ENCODE results near the gene TCF7L2. TPM values are rescaled to one million over a fixed set of nuclear protein-coding genes. Genes with fewer than 3 reads are reported as not detected.

Gene TCF7L2
- total RNA-seq, 1 experiment from 2014 or later = 14.8 TPM

- Histone ChIP-seq H3K4me3 (no peak overlapping the region), H4K20me1 (ENCODE audit: insufficient read depth) (no peaks in the 10 kb centered on the region; the same call in 1 of the 2 replicates), H3K4me2 (no peak overlapping the region), H3K9me2 (ENCODE audit: insufficient read depth) (no peaks in the 10 kb centered on the region), H3K36me3 (ENCODE audit: low read depth) (no peaks in the 10 kb centered on the region), H3K79me2 (ENCODE audit: low read depth) (no peaks in the 10 kb centered on the region), H3K27ac (no peak overlapping the region), H3F3A (ENCODE audit: insufficient read depth, low read depth) (no peaks in the 10 kb centered on the region), H2AFZ (no peak overlapping the region), H3K9me3 (ENCODE audit: insufficient read depth, low read depth) (no peaks in the 10 kb centered on the region), H3K4me1 (replicated peaks; ENCODE audit: insufficient read depth) (no peaks in the 10 kb centered on the region), H3K27me3 (ENCODE audit: insufficient read depth, low read depth) (no peaks in the 10 kb centered on the region)
- intact Hi-C loops (cut with micrococcal nuclease; ENCODE audit: unreplicated experiment) = no loop called here
- no peak for TF ChIP-seq EZH2 (IDR thresholded peaks at IDR 0.05; ENCODE audit: low read depth)
- TF ChIP-seq CTCF (conservative IDR thresholded peaks at IDR 0.05) = no peak
- no TSS peak for BruUV-seq (replicated peaks)
- ChIA-PET CTCF (no interaction called here), POLR2A (ENCODE audit: unreplicated experiment) (interaction anchor here (0.6 kb wide), 1 partner anchor 79 kb away, joined by 3 read pairs; no protein-coding TSS in a partner anchor)
- no peak for DNase-seq
Observed at GRCh38 chr10:113001599-113002448, 51.8 kb downstream of the TCF7L2 start.

GRCh38 chr10:113002449-113002777 is 52.4 kb downstream of the TCF7L2 start:
- ChIA-PET POLR2A (ENCODE audit: unreplicated experiment) (interaction anchor here (0.6 kb wide), 1 partner anchor 80 kb away, joined by 3 read pairs; no protein-coding TSS in a partner anchor), CTCF (no interaction called here)
- DNase-seq = no peak
- no peaks in the 10 kb centered on the region for H3K9me3 ChIP-seq (ENCODE audit: insufficient read depth, low read depth)
- no peaks in the 10 kb centered on the region for H3K27me3 ChIP-seq (ENCODE audit: insufficient read depth, low read depth)
- no peak overlapping the region for H3K27ac ChIP-seq
- no peaks in the 10 kb centered on the region for H3F3A ChIP-seq (ENCODE audit: insufficient read depth, low read depth)
- no peak overlapping the region for H3K4me3 ChIP-seq
- no peaks in the 10 kb centered on the region; the same call in 1 of the 2 replicates for H4K20me1 ChIP-seq (ENCODE audit: insufficient read depth)
- no peaks in the 10 kb centered on the region for H3K4me1 ChIP-seq (replicated peaks; ENCODE audit: insufficient read depth)
- H3K36me3 ChIP-seq (ENCODE audit: low read depth) = no peaks in the 10 kb centered on the region
- H3K9me2 ChIP-seq (ENCODE audit: insufficient read depth) = no peaks in the 10 kb centered on the region
- H3K79me2 ChIP-seq (ENCODE audit: low read depth) = no peaks in the 10 kb centered on the region
- H3K4me2 ChIP-seq = no peak overlapping the region
- no peak for TF ChIP-seq EZH2 (IDR thresholded peaks at IDR 0.05; ENCODE audit: low read depth)
- no peak for TF ChIP-seq CTCF (conservative IDR thresholded peaks at IDR 0.05)
- intact Hi-C loops (cut with micrococcal nuclease; ENCODE audit: unreplicated experiment) = no loop called here
- no peak overlapping the region for H2AFZ ChIP-seq
- no TSS peak for BruUV-seq (replicated peaks)

- CTCF ChIA-PET = no interaction called here
- BruUV-seq (replicated peaks) = no TSS peak
Observed at GRCh38 chr10:113003052-113003451, 53.0 kb downstream of the TCF7L2 start.

More at GRCh38 chr10:113003052-113003451, 53.0 kb downstream of the TCF7L2 start:
- Histone ChIP-seq H4K20me1 (ENCODE audit: insufficient read depth) (no peaks in the 10 kb centered on the region; the same call in 1 of the 2 replicates), H3K36me3 (ENCODE audit: low read depth) (no peaks in the 10 kb centered on the region), H3K4me1 (replicated peaks; ENCODE audit: insufficient read depth) (no peaks in the 10 kb centered on the region), H3K9me2 (ENCODE audit: insufficient read depth) (no peaks in the 10 kb centered on the region), H3F3A (ENCODE audit: insufficient read depth, low read depth) (no peaks in the 10 kb centered on the region), H3K27ac (no peak overlapping the region), H3K4me2 (no peak overlapping the region), H3K79me2 (ENCODE audit: low read depth) (no peaks in the 10 kb centered on the region), H2AFZ (no peak overlapping the region), H3K4me3 (no peak overlapping the region), H3K9me3 (ENCODE audit: insufficient read depth, low read depth) (no peaks in the 10 kb centered on the region), H3K27me3 (ENCODE audit: insufficient read depth, low read depth) (no peaks in the 10 kb centered on the region)
- TF ChIP-seq EZH2 (IDR thresholded peaks at IDR 0.05; ENCODE audit: low read depth) (no peak), CTCF (conservative IDR thresholded peaks at IDR 0.05) (no peak)
- intact Hi-C loops (cut with micrococcal nuclease; ENCODE audit: unreplicated experiment) = no loop called here
- DNase-seq = no peak
- POLR2A ChIA-PET (ENCODE audit: unreplicated experiment) = no interaction called here
